Cerebellar nuclear complex (tissue), 1 donor: ENCODE measurements around the gene ETV2.
"Not testable (repeated sequence)": the region's sequence is repeated elsewhere in the genome, so short reads cannot be mapped to it uniquely, and the experiment has no call there.

Source experiments
- DNase-seq, 2 experiments: peaks; one replicate each; lab custom pipeline; 2025; lab: John Stamatoyannopoulos, UW

Gene ETV2

GRCh38 chr19:35628264-35628564 lies 13.3 kb upstream of the ETV2 start:
- DNase-seq: no peak

GRCh38 chr19:35628565-35629331 lies 12.8 kb upstream of the ETV2 start, which contains the start of gene RBM42:
Gene RBM42, plus strand, starts transcription at chr19:35629036. Its CDS starts 118 bp downstream, at chr19:35629154.
- DNase-seq: peak; percentile 83 to 95

- DNase-seq: no peak
Observed at GRCh38 chr19:35629332-35629633, 12.3 kb upstream of the ETV2 start.

GRCh38 chr19:35633727-35634440 lies 7.7 kb upstream of the ETV2 start:
- DNase-seq: no peak

- DNase-seq: no peak
Observed at GRCh38 chr19:35636651-35637050, 4.9 kb upstream of the ETV2 start.

- no peak for DNase-seq
Observed at GRCh38 chr19:35637165-35637564, 4.4 kb upstream of the ETV2 start.

- DNase-seq: no peak
Observed at GRCh38 chr19:35639321-35639639, 2.3 kb upstream of the ETV2 start.

GRCh38 chr19:35639863-35640262 lies 1.7 kb upstream of the ETV2 start:
- DNase-seq: no peak

GRCh38 chr19:35642312-35642711 lies 767 bp downstream of the ETV2 start:
- DNase-seq: no peak

GRCh38 chr19:35642798-35643254 lies 1.3 kb downstream of the ETV2 start:
- DNase-seq: no peak

GRCh38 chr19:35643255-35644205 lies 2.0 kb downstream of the ETV2 start:
- DNase-seq: no peak

GRCh38 chr19:35644206-35644986 lies 2.9 kb downstream of the ETV2 start:
- peak in 1 of 2 experiments; percentile 72 for DNase-seq

- DNase-seq: peak in 1 of 2 experiments; percentile 4
Observed at GRCh38 chr19:35644987-35645679, 3.6 kb downstream of the ETV2 start.

GRCh38 chr19:35645680-35646511 lies 4.4 kb downstream of the ETV2 start:
- no peak for DNase-seq

GRCh38 chr19:35648017-35648961 lies 6.7 kb downstream of the ETV2 start, which contains the start of gene COX6B1:
Gene COX6B1, plus strand, starts transcription at chr19:35648323. Its CDS starts 2,921 bp downstream, at chr19:35651244.
- DNase-seq: peak; percentile 98

GRCh38 chr19:35650581-35650980 lies 9.0 kb downstream of the ETV2 start:
- no peak for DNase-seq

- DNase-seq: not testable (repeated sequence)
Observed at GRCh38 chr19:35654828-35655227, 13.3 kb downstream of the ETV2 start.

- no peak for DNase-seq
Observed at GRCh38 chr19:35655600-35655999, 14.1 kb downstream of the ETV2 start.

- DNase-seq: no peak
Observed at GRCh38 chr19:35656700-35657099, 15.2 kb downstream of the ETV2 start.
